Bronchial epithelial cell (primary cell): ENCODE measurements around the gene IRAK1. TPM values are rescaled to one million over a fixed set of nuclear protein-coding genes. Genes with fewer than 3 reads are reported as not detected.

Experiments
- DNase-seq: peaks from one replicate; pipeline ENCODE4 v3.0.0-alpha.2; 2010; ENCODE audit warnings: low read depth
- FAIRE-seq: peaks from 2 replicates; lab custom pipeline; 2011; peaks lifted over from hg19 to GRCh38; lab: Jason Lieb, UNC
- H3K27me3 ChIP-seq: 2 replicates; pipeline ENCODE4 v1.5.1; 2011; ENCODE audit warnings: low read length; ENCODE audit not compliant: control insufficient read depth, insufficient read depth
- H3K36me3 ChIP-seq: 2 replicates; pipeline ENCODE4 v1.5.1; 2011; ENCODE audit warnings: low read length; ENCODE audit not compliant: control insufficient read depth, insufficient read depth
- H3K4me3 ChIP-seq: 2 replicates; pipeline ENCODE4 v1.5.1; 2011; ENCODE audit warnings: mild to moderate bottlenecking, low read depth, low read length, control low read depth
- total RNA-seq: library from RNA; depleted of rRNA; stranded (reverse); fragments of >200 nt; gene quantifications from 2 replicates; pipeline ENCODE4 v1.2.1, GENCODE V29; 2014
- TF ChIP-seq, protein P1 (sequence below): IDR thresholded peaks from 2 replicates; pipeline ENCODE4 v1.5.1; 2011; ENCODE audit warnings: mild to moderate bottlenecking, moderate library complexity, low read length, control low read depth, inconsistent platforms; ENCODE audit not compliant: insufficient read depth, severe bottlenecking

IRAK1 gene
- total RNA-seq, 1 donor from 2014 or later = 114 TPM

DNA sequence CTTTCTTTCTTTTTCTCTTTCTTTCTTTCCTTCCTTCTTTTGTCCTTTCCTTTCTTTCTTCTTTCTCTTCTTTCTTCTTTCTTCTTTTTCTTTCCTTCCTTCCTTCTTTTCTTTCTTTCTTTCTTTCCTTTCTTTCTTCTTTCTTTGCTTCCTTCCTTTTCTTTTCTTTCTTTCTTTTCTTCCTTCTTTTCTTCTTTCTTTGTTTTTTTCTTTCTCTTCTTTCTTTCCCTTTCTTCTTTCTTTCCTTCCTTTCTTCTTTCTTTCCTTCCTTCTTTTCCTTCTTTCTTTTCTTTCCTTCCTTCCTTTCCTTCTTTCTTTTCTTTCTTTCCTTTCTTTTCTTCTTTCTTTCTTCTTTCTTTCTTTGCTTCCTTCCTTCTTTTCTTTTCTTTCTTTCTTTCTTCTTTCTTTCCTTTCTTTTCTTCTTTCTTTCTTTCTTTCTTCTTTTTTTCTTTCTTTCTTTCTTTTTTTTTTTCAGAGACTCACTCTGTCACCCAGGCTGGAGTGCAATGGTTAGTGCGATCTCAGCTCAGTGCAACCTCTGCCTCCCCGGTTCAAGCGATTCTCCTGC, 28.6 kb downstream of the IRAK1 start:
- FAIRE-seq = no peak
- no peaks in the 10 kb centered on the region for H3K36me3 ChIP-seq
- no peak overlapping the region for H3K4me3 ChIP-seq
- DNase-seq = no peak
- H3K27me3 ChIP-seq = no peaks in the 10 kb centered on the region
- TF ChIP-seq, protein P1, sequence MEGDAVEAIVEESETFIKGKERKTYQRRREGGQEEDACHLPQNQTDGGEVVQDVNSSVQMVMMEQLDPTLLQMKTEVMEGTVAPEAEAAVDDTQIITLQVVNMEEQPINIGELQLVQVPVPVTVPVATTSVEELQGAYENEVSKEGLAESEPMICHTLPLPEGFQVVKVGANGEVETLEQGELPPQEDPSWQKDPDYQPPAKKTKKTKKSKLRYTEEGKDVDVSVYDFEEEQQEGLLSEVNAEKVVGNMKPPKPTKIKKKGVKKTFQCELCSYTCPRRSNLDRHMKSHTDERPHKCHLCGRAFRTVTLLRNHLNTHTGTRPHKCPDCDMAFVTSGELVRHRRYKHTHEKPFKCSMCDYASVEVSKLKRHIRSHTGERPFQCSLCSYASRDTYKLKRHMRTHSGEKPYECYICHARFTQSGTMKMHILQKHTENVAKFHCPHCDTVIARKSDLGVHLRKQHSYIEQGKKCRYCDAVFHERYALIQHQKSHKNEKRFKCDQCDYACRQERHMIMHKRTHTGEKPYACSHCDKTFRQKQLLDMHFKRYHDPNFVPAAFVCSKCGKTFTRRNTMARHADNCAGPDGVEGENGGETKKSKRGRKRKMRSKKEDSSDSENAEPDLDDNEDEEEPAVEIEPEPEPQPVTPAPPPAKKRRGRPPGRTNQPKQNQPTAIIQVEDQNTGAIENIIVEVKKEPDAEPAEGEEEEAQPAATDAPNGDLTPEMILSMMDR = no peak

DNA sequence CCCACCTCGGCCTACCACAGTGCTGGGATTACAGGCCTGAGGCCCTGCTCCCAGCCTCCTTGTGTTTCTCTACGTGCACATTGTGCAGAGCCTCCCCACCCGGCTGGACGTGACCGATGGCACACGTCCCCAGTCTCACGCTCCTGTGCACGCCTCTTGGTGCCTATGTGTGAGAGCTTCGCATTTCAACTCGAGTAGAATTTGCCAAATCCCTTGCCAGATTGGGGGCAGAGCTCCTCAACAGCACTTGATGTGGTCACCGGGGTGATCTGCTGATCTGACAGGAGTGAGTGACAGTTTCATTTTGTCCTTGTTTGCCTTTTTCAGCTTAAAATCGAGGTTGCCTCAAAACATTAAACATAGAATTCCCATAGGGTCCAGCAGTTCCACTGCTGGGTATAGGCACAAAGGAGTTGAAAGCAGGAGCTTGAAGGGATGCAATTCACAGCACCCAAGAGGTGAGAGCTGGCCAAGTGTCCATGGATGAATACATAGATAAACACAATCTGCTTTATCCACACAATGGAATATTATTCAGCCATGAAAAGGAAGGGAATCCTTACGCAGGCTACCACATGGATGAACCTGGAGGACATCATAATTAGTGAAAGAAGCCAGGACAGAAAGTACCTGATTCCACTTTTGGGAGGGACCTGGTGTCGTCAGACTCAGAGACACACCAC, 29.6 kb downstream of the IRAK1 start:
- H3K27me3 ChIP-seq = no peaks in the 10 kb centered on the region
- DNase-seq (no peak), FAIRE-seq (no peak)
- H3K4me3 ChIP-seq = no peak overlapping the region
- TF ChIP-seq, protein P1 = no peak
- H3K36me3 ChIP-seq = no peaks in the 10 kb centered on the region

DNA sequence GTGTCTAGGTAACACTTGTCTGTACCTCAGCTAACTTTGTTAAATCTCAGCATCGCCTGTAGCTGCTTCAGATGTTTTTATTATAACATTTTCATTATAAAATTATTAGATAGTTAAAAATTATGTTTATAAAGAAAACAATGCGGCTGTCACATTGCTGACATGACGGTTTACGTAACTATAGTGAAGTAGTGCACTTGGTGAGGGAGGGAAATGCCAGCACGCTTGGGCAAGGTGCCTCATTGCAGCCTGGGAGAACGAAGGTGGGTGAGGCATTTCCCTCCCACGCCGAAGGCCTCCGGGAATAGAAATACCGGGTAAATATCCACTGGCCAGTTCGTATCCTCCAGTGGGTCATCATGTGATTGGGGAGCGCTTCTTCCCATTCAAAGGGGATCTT, 31.2 kb downstream of the IRAK1 start:
- Histone ChIP-seq H3K27me3 (no peaks in the 10 kb centered on the region), H3K36me3 (no peaks in the 10 kb centered on the region), H3K4me3 (no peak overlapping the region)
- TF ChIP-seq, protein P1 = no peak
- DNase-seq (no peak), FAIRE-seq (no peak)

DNA sequence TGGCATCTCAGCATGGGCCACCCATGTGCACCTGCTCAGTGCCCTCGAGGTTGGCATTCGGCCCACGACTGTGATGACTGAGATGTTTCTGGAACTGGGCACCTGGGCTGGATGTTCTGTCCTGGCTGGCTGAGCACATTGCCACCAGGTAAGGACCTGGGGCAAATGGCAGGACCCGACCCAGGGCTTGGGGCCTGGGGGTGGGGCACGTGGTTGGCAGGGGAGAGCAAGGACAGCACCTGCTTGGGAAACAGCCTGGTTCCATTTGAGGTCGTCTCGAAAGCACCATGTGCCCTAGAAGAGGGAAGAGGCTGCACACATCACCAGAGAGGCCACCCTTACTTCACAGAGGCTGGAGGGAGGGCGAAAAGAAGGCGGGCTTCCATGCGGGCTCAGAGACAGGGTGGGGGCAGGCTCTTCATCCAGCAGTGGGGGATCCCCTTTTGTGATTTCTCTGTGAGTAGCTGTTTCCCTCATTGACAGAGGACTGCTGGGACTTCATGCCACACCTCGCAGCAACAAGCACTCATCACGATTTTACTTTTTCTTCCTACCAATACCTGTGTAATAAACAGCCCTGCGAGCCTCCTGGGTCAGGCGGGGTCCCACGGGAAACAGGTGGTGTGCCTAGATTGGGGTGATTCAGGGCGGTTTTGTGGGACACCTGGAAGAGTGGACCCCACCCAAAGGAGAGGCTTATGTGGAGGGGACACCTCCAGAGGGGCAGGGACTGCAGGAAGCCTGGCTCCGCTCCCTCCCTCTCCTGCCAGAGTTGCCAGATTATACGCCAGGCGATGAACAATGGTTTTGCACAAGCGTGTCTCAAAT, 35.1 kb downstream of the IRAK1 start:
- FAIRE-seq (no peak), DNase-seq (no peak)
- H3K27me3 ChIP-seq = no peaks in the 10 kb centered on the region
- H3K4me3 ChIP-seq = no peak overlapping the region
- TF ChIP-seq, protein P1 = no peak
- no peaks in the 10 kb centered on the region for H3K36me3 ChIP-seq

DNA sequence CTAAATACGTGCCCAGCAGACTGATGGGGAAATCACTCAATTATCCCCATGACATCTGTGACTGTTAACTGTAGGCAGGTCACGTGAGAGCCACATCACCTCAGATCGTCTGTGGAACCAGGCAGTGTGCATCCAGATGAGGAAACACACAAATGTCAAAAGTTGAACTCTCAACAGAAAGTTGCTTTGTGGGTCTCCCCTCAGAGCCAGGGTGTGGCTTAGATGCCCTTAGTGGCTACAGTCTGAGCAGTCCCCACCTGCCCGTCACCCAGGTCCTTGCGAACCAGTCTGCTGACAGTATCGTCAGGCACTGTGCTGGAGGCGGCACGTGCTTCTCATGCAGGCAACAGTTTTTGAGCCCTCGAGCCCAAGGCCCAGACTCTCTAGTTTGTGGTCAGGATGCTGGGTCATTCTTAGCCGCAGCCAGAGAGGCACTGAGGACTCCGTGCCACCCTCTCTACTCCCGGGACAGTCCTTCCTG, 36.3 kb downstream of the IRAK1 start:
- FAIRE-seq (peak; percentile 36), DNase-seq (no peak)
- no peaks in the 10 kb centered on the region for H3K36me3 ChIP-seq
- TF ChIP-seq, protein P1 = no peak
- H3K4me3 ChIP-seq = no peak overlapping the region
- H3K27me3 ChIP-seq = no peaks in the 10 kb centered on the region
